Measurements from ENCODE around the gene CERCAM.

DNA sequence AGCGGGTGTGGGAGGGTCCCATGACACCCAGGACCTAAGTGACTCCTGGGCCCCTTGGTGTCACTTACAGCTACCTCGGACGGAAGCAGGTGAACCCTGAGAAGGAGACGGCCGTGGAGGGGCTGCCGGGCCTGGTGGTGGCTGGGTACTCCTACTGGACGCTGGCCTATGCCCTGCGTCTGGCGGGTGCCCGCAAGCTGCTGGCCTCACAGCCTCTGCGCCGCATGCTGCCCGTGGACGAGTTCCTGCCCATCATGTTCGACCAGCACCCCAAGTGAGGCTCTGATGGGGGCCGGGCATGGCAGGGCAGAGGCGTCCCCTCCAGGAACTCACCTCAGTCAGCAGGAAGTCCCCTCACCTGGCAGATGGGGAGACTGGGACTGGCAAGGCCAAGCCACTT lies 13.7 kb downstream of the CERCAM start:
- TF ChIP-seq MAZ (IDR thresholded peaks at IDR 0.05; ENCODE audit: borderline replicate concordance, low read depth, low read length): no peak
- no peak for TF ChIP-seq CEBPB (IDR thresholded peaks at IDR 0.05)
- no peak for TF ChIP-seq POLR2A (IDR thresholded peaks at IDR 0.05; ENCODE audit: low read length)
- TF ChIP-seq, protein P1, sequence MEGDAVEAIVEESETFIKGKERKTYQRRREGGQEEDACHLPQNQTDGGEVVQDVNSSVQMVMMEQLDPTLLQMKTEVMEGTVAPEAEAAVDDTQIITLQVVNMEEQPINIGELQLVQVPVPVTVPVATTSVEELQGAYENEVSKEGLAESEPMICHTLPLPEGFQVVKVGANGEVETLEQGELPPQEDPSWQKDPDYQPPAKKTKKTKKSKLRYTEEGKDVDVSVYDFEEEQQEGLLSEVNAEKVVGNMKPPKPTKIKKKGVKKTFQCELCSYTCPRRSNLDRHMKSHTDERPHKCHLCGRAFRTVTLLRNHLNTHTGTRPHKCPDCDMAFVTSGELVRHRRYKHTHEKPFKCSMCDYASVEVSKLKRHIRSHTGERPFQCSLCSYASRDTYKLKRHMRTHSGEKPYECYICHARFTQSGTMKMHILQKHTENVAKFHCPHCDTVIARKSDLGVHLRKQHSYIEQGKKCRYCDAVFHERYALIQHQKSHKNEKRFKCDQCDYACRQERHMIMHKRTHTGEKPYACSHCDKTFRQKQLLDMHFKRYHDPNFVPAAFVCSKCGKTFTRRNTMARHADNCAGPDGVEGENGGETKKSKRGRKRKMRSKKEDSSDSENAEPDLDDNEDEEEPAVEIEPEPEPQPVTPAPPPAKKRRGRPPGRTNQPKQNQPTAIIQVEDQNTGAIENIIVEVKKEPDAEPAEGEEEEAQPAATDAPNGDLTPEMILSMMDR (IDR thresholded peaks at IDR 0.05): no peak
- TF ChIP-seq ZSCAN20 (CRISPR knock-in tag; IDR thresholded peaks at IDR 0.05): no peak
- no peak for TF ChIP-seq CHD4 (IDR thresholded peaks at IDR 0.05; ENCODE audit: borderline replicate concordance)
- no peak for TF ChIP-seq NFE2L2 (conservative IDR thresholded peaks at IDR 0.05; ENCODE audit: low read length)
- no peak for TF ChIP-seq EP300 (IDR thresholded peaks at IDR 0.05)
- TF ChIP-seq ZNF302 (CRISPR knock-in tag; IDR thresholded peaks at IDR 0.05): no peak
- TF ChIP-seq KDM5A (IDR thresholded peaks at IDR 0.05): no peak
- TF ChIP-seq PBX3 (IDR thresholded peaks at IDR 0.05): no peak
- no peak for TF ChIP-seq JUN (IDR thresholded peaks at IDR 0.05)
- no peak for TF ChIP-seq RFX5 (IDR thresholded peaks at IDR 0.05)
- TF ChIP-seq BHLHE40 (IDR thresholded peaks at IDR 0.05; ENCODE audit: low read depth, low read length): no peak
